Loucy (cell line): Measurements from ENCODE around the gene HID1.

Source experiments
- EZH2phosphoT487 ChIP-seq: fragments of 200-600 bp; IDR thresholded peaks from 2 replicates; pipeline ENCODE4 v1.6.1; 2018; ENCODE audit warnings: antibody characterized with exemption, mild to moderate bottlenecking, moderate library complexity, borderline replicate concordance
- TF ChIP-seq, protein P1 (sequence below): fragments of 200-600 bp; sonication (generic); conservative IDR thresholded peaks from 2 replicates; pipeline ENCODE4 v1.5.1; 2014; ENCODE audit warnings: mild to moderate bottlenecking, antibody characterized with exemption, low read length

DNA sequence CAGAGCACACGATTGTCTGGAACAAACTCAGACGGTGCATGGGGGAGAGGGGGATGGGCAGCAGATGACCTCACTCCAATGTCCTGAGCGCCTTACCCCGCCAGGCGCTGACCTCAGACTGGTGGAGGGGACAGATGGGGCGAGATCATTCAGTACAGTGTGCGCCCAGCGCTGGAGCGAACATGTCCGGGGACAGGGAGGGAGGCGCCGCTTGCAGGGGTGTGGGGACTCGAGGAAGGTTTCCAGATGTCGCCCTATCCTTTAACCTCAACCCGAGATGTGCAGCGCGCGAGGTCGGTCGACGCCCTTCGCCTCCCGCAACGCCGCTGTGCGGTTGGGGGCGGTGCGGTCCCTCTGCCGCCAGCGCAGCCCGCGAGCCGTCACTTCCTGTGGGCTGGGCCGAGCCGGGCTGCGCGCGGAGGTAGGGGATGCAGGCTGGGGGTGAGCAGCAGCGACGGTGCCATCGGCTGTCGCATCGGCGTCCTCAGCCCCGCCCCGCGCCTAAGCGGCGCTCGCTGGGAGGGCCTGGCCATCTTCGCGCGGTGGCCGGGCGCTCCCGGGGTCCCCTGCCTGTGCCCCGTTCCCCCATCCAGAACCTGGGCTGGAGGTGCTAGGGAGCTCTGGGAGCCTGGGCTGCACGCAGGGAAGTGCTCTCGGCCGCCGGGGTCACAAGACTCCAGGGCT lies 9.6 kb upstream of the HID1 start:
- TF ChIP-seq, protein P1, sequence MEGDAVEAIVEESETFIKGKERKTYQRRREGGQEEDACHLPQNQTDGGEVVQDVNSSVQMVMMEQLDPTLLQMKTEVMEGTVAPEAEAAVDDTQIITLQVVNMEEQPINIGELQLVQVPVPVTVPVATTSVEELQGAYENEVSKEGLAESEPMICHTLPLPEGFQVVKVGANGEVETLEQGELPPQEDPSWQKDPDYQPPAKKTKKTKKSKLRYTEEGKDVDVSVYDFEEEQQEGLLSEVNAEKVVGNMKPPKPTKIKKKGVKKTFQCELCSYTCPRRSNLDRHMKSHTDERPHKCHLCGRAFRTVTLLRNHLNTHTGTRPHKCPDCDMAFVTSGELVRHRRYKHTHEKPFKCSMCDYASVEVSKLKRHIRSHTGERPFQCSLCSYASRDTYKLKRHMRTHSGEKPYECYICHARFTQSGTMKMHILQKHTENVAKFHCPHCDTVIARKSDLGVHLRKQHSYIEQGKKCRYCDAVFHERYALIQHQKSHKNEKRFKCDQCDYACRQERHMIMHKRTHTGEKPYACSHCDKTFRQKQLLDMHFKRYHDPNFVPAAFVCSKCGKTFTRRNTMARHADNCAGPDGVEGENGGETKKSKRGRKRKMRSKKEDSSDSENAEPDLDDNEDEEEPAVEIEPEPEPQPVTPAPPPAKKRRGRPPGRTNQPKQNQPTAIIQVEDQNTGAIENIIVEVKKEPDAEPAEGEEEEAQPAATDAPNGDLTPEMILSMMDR, result no peak
- TF ChIP-seq EZH2phosphoT487, result no peak
